ENCODE measurements around the gene SFSWAP.
A peak's percentile ranks its signal among the peaks of the same experiment; 100 is the strongest.
"Not testable (repeated sequence)": the region's sequence is repeated elsewhere in the genome, so short reads cannot be mapped to it uniquely, and the experiment has no call there.

Gene SFSWAP

GRCh38 chr12:131776237-131776889, 65.5 kb downstream of the SFSWAP start:
- Histone ChIP-seq H3K9me3 (no peaks in the 10 kb centered on the region), H3K36me3 (peaks cover 53 to 87% (median 59%) of the 10 kb centered on the region in 3 donors), H3K4me1 (no peaks in the 10 kb centered on the region), H3K27me3 (no peaks in the 10 kb centered on the region), H3K27ac (no peak overlapping the region), H3K4me3 (no peak overlapping the region)
- no peak for DNase-seq
- intact Hi-C loops (cut with DNase I; ENCODE audit: low total_unique reads) = no loop called here
- TF ChIP-seq, protein P1, sequence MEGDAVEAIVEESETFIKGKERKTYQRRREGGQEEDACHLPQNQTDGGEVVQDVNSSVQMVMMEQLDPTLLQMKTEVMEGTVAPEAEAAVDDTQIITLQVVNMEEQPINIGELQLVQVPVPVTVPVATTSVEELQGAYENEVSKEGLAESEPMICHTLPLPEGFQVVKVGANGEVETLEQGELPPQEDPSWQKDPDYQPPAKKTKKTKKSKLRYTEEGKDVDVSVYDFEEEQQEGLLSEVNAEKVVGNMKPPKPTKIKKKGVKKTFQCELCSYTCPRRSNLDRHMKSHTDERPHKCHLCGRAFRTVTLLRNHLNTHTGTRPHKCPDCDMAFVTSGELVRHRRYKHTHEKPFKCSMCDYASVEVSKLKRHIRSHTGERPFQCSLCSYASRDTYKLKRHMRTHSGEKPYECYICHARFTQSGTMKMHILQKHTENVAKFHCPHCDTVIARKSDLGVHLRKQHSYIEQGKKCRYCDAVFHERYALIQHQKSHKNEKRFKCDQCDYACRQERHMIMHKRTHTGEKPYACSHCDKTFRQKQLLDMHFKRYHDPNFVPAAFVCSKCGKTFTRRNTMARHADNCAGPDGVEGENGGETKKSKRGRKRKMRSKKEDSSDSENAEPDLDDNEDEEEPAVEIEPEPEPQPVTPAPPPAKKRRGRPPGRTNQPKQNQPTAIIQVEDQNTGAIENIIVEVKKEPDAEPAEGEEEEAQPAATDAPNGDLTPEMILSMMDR (IDR thresholded peaks at IDR 0.05) = no peak

GRCh38 chr12:131777269-131777668, 66.4 kb downstream of the SFSWAP start:
- DNase-seq; H3K9me3 ChIP-seq; H3K27me3 ChIP-seq; H3K27ac ChIP-seq; intact Hi-C loops (cut with DNase I; ENCODE audit: low total_unique reads); H3K4me3 ChIP-seq; H3K4me1 ChIP-seq: not testable (repeated sequence)
- peaks cover 48 to 82% (median 54%) of the 10 kb centered on the region in 3 donors for H3K36me3 ChIP-seq

- DNase-seq = no peak
- intact Hi-C loops (cut with DNase I; ENCODE audit: low total_unique reads) = no loop called here
- H3K4me1 ChIP-seq = peaks cover 0 to 3% (median 0%) of the 10 kb centered on the region in 4 donors
- no peaks in the 10 kb centered on the region for H3K27me3 ChIP-seq
- H3K4me3 ChIP-seq = no peak overlapping the region
- peaks cover 38 to 65% (median 40%) of the 10 kb centered on the region in 3 donors for H3K36me3 ChIP-seq
- no peaks in the 10 kb centered on the region for H3K9me3 ChIP-seq
- H3K27ac ChIP-seq = no peak overlapping the region
- TF ChIP-seq, protein P1 (IDR thresholded peaks at IDR 0.05) = no peak
These were observed 68.1 kb downstream of the SFSWAP start for GRCh38 chr12:131779027-131779426.

GRCh38 chr12:131782061-131782460, 71.2 kb downstream of the SFSWAP start:
- intact Hi-C loops (cut with DNase I; ENCODE audit: low total_unique reads) = no loop called here
- Histone ChIP-seq H3K36me3 (peaks cover 42 to 63% (median 50%) of the 10 kb centered on the region in 3 donors), H3K27me3 (no peaks in the 10 kb centered on the region), H3K27ac (no peak overlapping the region), H3K9me3 (no peaks in the 10 kb centered on the region), H3K4me1 (peaks cover 0 to 4% (median 0%) of the 10 kb centered on the region in 4 donors), H3K4me3 (no peak overlapping the region)
- no peak for DNase-seq
- TF ChIP-seq, protein P1 (IDR thresholded peaks at IDR 0.05) = no peak

GRCh38 chr12:131783915-131784541, 73.1 kb downstream of the SFSWAP start:
- H3K9me3 ChIP-seq = no peaks in the 10 kb centered on the region
- intact Hi-C loops (cut with DNase I; ENCODE audit: low total_unique reads) = no loop called here
- peak overlapping the region in 1 of 2 donors; percentile 2 for H3K4me3 ChIP-seq
- DNase-seq = no peak
- H3K4me1 ChIP-seq = peaks cover 0 to 4% (median 0%) of the 10 kb centered on the region in 4 donors
- peaks cover 45 to 65% (median 53%) of the 10 kb centered on the region in 3 donors for H3K36me3 ChIP-seq
- TF ChIP-seq, protein P1 (IDR thresholded peaks at IDR 0.05) = no peak
- H3K27ac ChIP-seq = peak overlapping the region in 1 of 2 donors; percentile 55
- H3K27me3 ChIP-seq = no peaks in the 10 kb centered on the region
